Heart left ventricle (tissue), 16 donors: Measurements from ENCODE around the gene HOXD9. TPM values are rescaled to one million over a fixed set of nuclear protein-coding genes. Genes with fewer than 3 reads are reported as not detected.

Experiments
- ATAC-seq, 4 donors: fragments of 200-7000 bp; cut with Tn5 transposase; one replicate each; pipeline ENCODE4 v1.9.1; 2020 to 2022; ENCODE audit warnings: moderate library complexity in 4 of 4, mild to moderate bottlenecking in 3 of 4, moderate number of reproducible peaks in 1 of 4
- DNase-seq, 5 donors: peaks; one replicate each; pipeline ENCODE4 v3.0.0-alpha.2; 2020
- H3K27ac ChIP-seq, 12 donors: fragments of 200-600 bp; sonication (generic) in 4 of 12; one replicate each; pipeline versions ENCODE4 v1.5.0 to v1.8.0; 2016 to 2022; ENCODE audit warnings: mild to moderate bottlenecking in 2 of 12
- H3K27me3 ChIP-seq, 9 donors: fragments of 200-600 bp; sonication (generic) in 2 of 9; one replicate each; pipeline versions ENCODE4 v1.5.1 to v1.8.0; 2016 to 2022; ENCODE audit warnings: mild to moderate bottlenecking in 3 of 9
- H3K36me3 ChIP-seq, 9 donors: fragments of 200-600 bp; sonication (generic) in 2 of 9; one replicate each; pipeline versions ENCODE4 v1.5.0 to v1.8.0; 2018 to 2022; ENCODE audit warnings: mild to moderate bottlenecking in 2 of 9
- H3K4me1 ChIP-seq, 12 donors: fragments of 200-600 bp; sonication (generic) in 4 of 12; one replicate each; pipeline versions ENCODE4 v1.5.0 to v1.8.0; 2016 to 2022; ENCODE audit warnings: mild to moderate bottlenecking in 3 of 12
- H3K4me3 ChIP-seq, 12 donors: fragments of 200-600 bp; sonication (generic) in 4 of 12; one replicate each; pipeline versions ENCODE4 v1.5.0 to v1.8.0; 2017 to 2022; ENCODE audit warnings: mild to moderate bottlenecking in 9 of 12, moderate library complexity in 4 of 12
- H3K9me3 ChIP-seq, 12 donors: fragments of 200-600 bp; sonication (generic) in 4 of 12; one replicate each; pipeline versions ENCODE4 v1.5.0 to v1.8.0; 2016 to 2022; ENCODE audit warnings: mild to moderate bottlenecking in 1 of 12
- POLR2A ChIP-seq, 2 donors: fragments of 450-650 bp; IDR thresholded peaks; one replicate each; pipeline ENCODE4 v1.6.1; 2017; ENCODE audit warnings: antibody characterized with exemption in 2 of 2, mild to moderate bottlenecking in 2 of 2, moderate library complexity in 2 of 2
- WGBS, 4 donors: extraction: QIAGEN DNeasy Blood & Tissue Kit in 2 of 4; methylation state at CpG; one replicate each; pipeline versions ENCODE4 v1.1.5 to v1.1.7; 2013 to 2018; 5-methylcytosine and 5-hydroxymethylcytosine counted together
- intact Hi-C, 10 donors: fragments of 100-400 bp; cut with DNase I; formaldehyde crosslinking; loops; one replicate each; pipeline versions ENCODE4 v1.11.1 to v1.14.2; 2022
- polyA plus RNA-seq, 2 donors: library from polyadenylated mRNA; stranded (reverse); fragments of 200-250 nt; gene quantifications; one replicate each; pipeline ENCODE4 v1.2.3, GENCODE V29; 2013
- total RNA-seq, 9 donors: library from RNA; depleted of rRNA in 2 of 9; stranded (reverse); fragments of >200 nt in 2 of 9; fragmentation: NEBNext Ultra II Directional in 3 of 9; extraction: Animal tissue kit (Norgen Biotek cat#: 25700) in 3 of 9; gene quantifications; one replicate each; pipeline versions ENCODE4 v1.1.0 to v1.2.4, GENCODE V29; 2016 to 2023
- TF ChIP-seq, protein P1 (sequence below), 12 donors: fragments of 200-600 bp; sonication (generic) in 4 of 12; IDR thresholded peaks; one replicate each; pipeline versions ENCODE4 v1.5.0 to v1.8.0; 2018 to 2022; ENCODE audit warnings: antibody characterized with exemption in 12 of 12, mild to moderate bottlenecking in 5 of 12
- donor health status: ischemic (EF 13 %, LVEDD 7.1; RV severe dilation, severe dysfunction).
- donor health status: healthy with polysubstance abuse.
- donor health status: DM: no; HTN: yes; CAD: no.
- donor health status: DM: no; HTN: no; CAD: no.
- donor health status: ischemic (EF 25% LVEDD 6.9; RV normal size, moderate dysfunction).
- donor health status: ischemic (EF 25% LVEDD 5.7; RV mildly dilated, moderate dysfunction).
- donor health status: healthy.
- donor health status: DM: yes; HTN: yes; CAD: no.
- donor health status: ischemic (EF 35%, LVEDD 5.7; RV mildly dilated, moderate dysfunction).
- donor health status: nonischemic (EF 11% LVEDD 7.7; RV severe dilation, severe dysfunction).
- donor health status: DM: yes; HTN: yes; CAD: no.
- donor health status: PGD.
- donor health status: ischemic (EF 29% LVEDD 5.4; RV normal size, mild dysfunction).
- donor health status: nonischemic (EF 23%, LVEDD 6.1; RV moderate dilation, normal function).

Gene HOXD9
- total and polyA plus RNA-seq, 11 donors = 0.23 to 0.43 (median 0.40) TPM; not detected in 8

GRCh38 chr2:176098366-176099158 is 24.0 kb upstream of the HOXD9 start:
- DNase-seq (peak in 1 of 5 donors; percentile 14), ATAC-seq (no peak)
- H3K27ac ChIP-seq = peak overlapping the region in 1 of 12 donors; percentile 86
- H3K36me3 ChIP-seq = no peaks in the 10 kb centered on the region
- no peaks in the 10 kb centered on the region for H3K9me3 ChIP-seq
- no peak overlapping the region for H3K4me3 ChIP-seq
- TF ChIP-seq, protein P1, sequence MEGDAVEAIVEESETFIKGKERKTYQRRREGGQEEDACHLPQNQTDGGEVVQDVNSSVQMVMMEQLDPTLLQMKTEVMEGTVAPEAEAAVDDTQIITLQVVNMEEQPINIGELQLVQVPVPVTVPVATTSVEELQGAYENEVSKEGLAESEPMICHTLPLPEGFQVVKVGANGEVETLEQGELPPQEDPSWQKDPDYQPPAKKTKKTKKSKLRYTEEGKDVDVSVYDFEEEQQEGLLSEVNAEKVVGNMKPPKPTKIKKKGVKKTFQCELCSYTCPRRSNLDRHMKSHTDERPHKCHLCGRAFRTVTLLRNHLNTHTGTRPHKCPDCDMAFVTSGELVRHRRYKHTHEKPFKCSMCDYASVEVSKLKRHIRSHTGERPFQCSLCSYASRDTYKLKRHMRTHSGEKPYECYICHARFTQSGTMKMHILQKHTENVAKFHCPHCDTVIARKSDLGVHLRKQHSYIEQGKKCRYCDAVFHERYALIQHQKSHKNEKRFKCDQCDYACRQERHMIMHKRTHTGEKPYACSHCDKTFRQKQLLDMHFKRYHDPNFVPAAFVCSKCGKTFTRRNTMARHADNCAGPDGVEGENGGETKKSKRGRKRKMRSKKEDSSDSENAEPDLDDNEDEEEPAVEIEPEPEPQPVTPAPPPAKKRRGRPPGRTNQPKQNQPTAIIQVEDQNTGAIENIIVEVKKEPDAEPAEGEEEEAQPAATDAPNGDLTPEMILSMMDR (IDR thresholded peaks at IDR 0.05) = no peak
- no peak for TF ChIP-seq POLR2A (IDR thresholded peaks at IDR 0.05)
- H3K27me3 ChIP-seq = peaks cover 92 to 100% (median 100%) of the 10 kb centered on the region in 9 donors
- intact Hi-C loops = loop anchor here in 4 of 10 donors (5.0 to 10.0 kb wide), 3 partner anchors 844 to 896 kb away; no protein-coding TSS in a partner anchor
- peaks cover 0 to 37% (median 16%) of the 10 kb centered on the region in 12 donors for H3K4me1 ChIP-seq
- 2 to 11% (median 5%) methylated on average over 12 to 35 of the region's 35 CpGs for WGBS, 4 donors

- peaks cover 91 to 100% (median 100%) of the 10 kb centered on the region in 9 donors for H3K27me3 ChIP-seq
- TF ChIP-seq POLR2A (IDR thresholded peaks at IDR 0.05) = no peak
- TF ChIP-seq, protein P1 (IDR thresholded peaks at IDR 0.05) = no peak
- H3K27ac ChIP-seq = peak overlapping the region in 1 of 12 donors; percentile 86
- DNase-seq (peak in 1 of 5 donors; percentile 15), ATAC-seq (no peak)
- WGBS, 4 donors = 5 to 8% (median 6%) methylated on average over 19 to 30 of the region's 30 CpGs
- no peaks in the 10 kb centered on the region for H3K36me3 ChIP-seq
- no peak overlapping the region for H3K4me3 ChIP-seq
- intact Hi-C loops = loop anchor here in 4 of 10 donors (5.0 to 10.0 kb wide), 3 partner anchors 844 to 897 kb away; no protein-coding TSS in a partner anchor
- H3K4me1 ChIP-seq = peaks cover 0 to 43% (median 16%) of the 10 kb centered on the region in 12 donors
- H3K9me3 ChIP-seq = no peaks in the 10 kb centered on the region
Measured at GRCh38 chr2:176099159-176099727, 23.3 kb upstream of the HOXD9 start.

- Histone ChIP-seq H3K36me3 (no peaks in the 10 kb centered on the region), H3K9me3 (no peaks in the 10 kb centered on the region), H3K4me1 (peaks cover 0 to 50% (median 18%) of the 10 kb centered on the region in 12 donors), H3K27me3 (peaks cover 91 to 100% (median 100%) of the 10 kb centered on the region in 9 donors), H3K27ac (peak within 1 kb of the TSS in 1 of 12 donors; percentile 86), H3K4me3 (no peak within 1 kb of the TSS)
- no peak for TF ChIP-seq POLR2A (IDR thresholded peaks at IDR 0.05)
- TF ChIP-seq, protein P1 (IDR thresholded peaks at IDR 0.05) = no peak
- peak in 1 of 5 donors; percentile 12 for DNase-seq
- intact Hi-C loops = loop anchor here in 4 of 10 donors (5.0 to 10.0 kb wide), 3 partner anchors 845 to 898 kb away; no protein-coding TSS in a partner anchor
- WGBS, 4 donors = 3 to 4% (median 4%) methylated on average over 23 to 70 of the region's 70 CpGs
- no peak for ATAC-seq
Measured at GRCh38 chr2:176099728-176100546, 22.6 kb upstream of the HOXD9 start, which contains the start of gene HOXD12. Gene HOXD12 (plus strand): TSS chr2:176099795. CDS start chr2:176099802, 7 bp downstream.
